HG02870 (cell line): Measurements from ENCODE around the gene DGCR6.
"Not testable (repeated sequence)": the region's sequence is repeated elsewhere in the genome, so short reads cannot be mapped to it uniquely, and the experiment has no call there.

Source experiments
- ATAC-seq: cut with Tn5 transposase; IDR thresholded peaks from one replicate; pipeline ENCODE4 v1.9.1; 2021; ENCODE audit warnings: mild to moderate bottlenecking, moderate library complexity; ENCODE audit not compliant: unreplicated experiment

Gene DGCR6

GRCh38 chr22:18959741-18960140 is 53.6 kb downstream of the DGCR6 start:
- ATAC-seq, result not testable (repeated sequence)

- ATAC-seq, result not testable (repeated sequence)
These were observed 54.2 kb downstream of the DGCR6 start for GRCh38 chr22:18960166-18960820.

- not testable (repeated sequence) for ATAC-seq
These were observed 55.1 kb downstream of the DGCR6 start for GRCh38 chr22:18961201-18961600.
